GM21723 (cell line): Measurements from ENCODE around the gene MMP25.

Source experiments
- ATAC-seq: cut with Tn5 transposase; IDR thresholded peaks from one replicate; pipeline ENCODE4 v1.9.1; 2021; ENCODE audit warnings: mild to moderate bottlenecking, moderate library complexity; ENCODE audit not compliant: unreplicated experiment

Gene MMP25

DNA sequence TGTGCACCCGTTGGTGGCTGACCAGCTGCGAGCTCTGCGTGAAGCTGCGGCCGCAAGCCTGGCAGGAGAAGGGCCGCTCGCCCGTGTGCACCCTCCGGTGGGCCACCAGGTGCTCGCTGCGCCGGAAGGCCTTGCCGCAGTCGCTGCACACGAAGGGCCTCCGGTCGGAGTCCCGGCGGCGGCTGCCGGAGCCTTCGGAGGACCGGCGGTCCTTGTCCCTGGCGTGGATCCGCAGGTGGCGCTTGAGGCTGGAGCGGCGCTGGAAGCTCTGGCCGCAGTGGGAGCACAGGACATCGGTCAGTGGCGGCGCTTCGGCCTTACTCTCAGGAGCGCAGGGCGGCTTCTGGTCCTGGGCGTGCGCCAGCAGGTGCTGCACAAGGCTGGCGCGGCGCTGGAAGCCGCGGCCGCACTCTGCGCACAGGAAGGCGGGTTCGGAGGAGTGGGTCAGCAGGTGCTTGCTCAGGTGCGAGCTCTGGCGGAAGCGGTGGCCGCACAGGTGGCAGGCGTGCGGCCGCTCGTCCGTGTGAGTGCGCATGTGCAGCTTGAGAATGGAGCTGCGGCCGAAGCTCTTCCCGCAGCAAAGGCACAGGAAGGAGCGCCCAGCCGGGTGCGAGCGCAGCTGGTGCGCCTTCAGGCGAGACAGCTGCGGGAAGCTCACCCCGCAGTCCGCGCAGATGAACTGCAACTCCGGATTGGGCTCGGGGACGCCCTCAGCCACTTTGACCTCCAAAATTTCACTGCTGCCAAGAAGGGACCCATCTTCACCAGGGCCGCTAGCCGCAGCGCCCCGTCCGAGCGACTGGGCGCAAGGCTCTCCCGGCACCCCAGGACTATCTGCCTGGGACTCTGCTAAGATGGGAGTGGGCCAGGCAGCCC is 43.6 kb downstream of the MMP25 start:
- no peak for ATAC-seq

DNA sequence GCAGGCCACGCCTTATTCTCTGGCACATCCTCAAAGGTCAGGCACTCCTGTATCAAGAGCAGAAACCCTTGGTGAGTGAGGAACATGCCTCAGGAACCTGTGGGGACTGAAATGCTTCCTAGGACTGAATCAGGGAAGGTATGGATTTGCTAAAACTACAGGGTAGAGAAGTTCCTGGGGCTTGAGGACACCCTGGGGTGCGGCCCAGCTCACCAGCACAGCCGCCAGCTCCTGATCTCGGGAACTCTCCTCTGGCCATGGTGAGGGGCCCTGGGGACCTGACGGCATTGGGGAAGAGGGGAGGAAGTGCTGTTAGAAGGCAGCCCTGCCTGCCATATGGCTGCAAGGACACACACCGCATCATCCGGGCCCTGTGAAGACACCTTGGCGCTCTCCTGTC is 45.2 kb downstream of the MMP25 start:
- no peak for ATAC-seq

DNA sequence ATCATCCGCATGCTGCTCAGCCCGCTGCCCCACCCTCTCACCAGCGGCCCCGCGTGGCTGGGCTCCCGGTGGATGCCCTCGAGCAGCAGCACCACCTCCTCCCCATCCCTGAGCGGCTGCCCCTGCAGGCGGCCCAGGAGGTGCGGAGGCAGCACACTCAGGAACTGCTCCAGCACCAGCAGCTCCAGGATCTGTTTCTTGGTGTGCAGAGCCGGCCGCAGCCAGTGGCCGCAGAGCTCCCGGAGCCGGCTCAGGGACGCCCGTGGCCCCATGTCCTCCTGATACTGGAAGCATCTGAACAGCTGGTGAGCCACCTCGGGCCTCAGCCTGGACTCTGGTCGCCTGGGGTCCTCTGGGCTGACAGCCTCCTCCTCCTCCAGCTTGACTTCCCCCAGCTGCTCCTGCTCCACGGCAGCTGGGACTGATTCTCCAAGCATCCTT is 46.2 kb downstream of the MMP25 start:
- ATAC-seq = no peak

DNA sequence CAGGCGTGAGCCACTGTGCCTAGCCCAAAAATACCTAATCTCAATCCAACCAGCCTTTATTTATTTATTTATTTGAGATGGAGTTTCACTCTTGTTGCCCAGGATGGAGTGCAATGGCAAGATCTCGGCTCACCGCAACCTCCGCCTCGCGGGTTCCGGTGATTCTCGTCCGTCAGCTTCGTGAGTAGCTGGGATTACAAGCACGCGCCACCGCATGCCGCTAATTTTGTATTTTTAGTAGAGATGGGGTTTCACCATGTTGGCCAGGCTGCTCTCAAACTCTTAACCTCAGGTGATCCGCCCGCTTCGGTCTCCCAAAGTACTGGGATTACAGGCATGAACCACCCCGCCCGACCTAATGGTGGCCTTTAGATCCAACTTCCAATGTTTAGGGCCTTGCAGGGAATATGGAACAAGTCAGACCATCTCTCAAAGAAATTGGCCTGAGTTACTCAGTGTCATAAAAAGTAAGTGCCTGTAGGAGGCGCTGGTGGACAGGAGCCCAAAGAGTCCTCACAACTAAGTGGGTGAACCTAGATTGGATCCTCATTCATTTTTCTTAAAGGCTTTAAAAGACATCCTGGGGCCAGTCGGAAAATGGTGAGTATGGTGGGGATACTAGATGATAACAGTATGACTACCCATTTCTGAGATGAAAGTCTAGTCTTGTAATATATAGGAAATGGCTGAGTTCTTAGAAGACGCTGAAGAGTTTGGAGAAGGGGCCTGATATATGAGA is 48.1 kb downstream of the MMP25 start:
- no peak for ATAC-seq

DNA sequence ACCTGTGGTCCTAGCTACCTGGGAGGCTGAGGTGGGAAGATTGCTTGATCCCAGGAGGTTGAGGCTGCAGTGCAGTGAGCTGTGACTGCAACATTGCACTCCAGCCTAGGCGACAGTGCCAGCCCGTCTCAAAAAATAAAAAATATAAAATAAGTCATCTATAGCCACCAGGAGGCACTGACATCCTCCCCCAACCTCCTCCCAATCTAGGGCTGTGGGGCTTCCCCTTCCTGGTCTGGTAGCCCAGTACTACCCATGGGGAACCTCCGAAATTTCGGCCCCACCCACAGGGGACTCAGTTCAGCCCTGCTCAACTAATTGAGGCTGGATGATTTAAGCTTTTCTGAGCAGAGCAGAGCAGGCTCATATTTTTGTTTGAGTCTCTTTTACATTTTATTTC is 49.5 kb downstream of the MMP25 start:
- peak; percentile 60 for ATAC-seq

DNA sequence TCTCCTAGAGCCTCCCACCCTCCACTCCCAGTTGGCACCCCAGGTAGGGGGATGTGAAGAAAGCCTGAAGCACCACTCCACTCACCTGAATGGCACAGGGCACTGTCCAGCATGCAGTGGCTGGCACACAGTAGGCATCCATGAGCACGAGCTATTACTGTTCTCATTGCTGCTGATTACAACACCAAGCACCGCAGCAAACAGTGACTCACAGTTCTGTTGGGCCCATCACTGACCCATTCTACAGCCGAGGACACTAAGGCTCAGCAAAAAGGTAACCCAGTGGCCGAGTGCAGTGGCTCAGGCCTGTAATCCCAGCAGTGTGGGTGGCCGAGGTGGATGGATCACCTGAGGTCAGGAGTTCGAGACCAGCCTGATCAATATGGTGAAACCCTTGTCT is 50.0 kb downstream of the MMP25 start:
- ATAC-seq = no peak

DNA sequence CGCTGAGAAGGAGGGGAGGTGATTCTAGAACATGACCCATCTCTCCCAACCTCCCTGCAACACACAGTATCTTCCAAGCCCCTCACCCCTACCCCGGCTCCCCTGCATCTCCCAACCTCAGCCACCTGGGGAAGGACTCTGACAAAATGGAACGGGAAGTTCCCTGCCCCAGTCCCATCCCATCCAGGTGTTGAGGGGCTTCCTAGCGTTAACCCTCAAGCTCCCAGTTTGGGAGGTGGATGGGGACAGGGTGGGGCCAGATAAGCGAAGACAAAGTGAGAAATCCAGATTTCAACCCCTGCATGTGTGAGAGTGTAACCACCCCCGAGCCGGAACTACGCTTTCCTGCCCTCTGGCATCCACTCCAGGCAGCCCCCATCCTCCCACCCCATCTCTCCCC is 50.9 kb downstream of the MMP25 start:
- ATAC-seq = no peak

DNA sequence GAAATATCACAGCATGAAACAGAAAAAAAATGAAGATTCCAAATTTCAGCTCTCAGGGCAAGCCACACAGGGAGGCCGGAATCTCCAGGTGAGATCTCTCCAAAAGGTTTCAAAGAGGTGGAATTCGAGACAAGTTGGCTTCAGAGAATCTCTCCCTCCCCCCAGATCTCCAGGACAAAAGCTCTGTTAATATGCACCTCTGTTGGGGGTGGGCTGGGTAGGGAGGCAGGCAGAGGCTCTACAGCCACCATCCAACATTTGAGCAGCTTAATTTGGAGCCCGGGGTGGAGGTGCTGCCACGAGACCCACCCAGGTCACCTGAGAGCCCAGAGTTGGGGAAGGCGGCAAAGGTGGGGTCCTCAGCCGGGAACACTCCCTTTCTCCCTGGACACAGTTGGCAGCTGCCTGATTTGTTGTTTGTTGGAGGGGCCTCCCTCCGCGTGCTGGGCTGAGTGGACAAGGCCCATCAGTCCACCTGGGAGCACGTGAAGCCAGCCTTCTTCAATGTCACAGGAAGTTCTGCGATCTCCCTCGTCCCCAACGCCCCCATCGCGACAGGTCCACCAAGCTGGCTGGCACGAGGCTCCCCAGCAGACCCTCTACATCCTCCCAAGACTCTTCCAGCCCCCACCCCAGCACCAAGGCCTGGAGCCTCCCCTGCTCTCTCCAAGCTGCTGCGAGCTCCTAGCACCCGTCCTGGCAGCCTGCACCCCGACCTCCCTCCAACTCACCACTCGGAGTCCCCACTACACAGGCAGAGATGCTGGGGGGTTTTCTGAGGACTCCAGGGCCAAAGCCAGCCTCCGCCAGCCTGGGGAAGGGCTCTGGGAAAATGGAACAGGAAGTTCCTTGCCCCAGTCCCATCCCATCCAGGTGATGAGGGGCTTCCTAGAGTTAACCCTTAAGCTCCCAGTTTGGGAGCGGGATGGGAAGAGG is 52.4 kb downstream of the MMP25 start, which contains the start of gene ZSCAN10:
ZSCAN10 (minus strand) TSS at position 836 of the 936 bp plus-strand sequence. CDS start 6,357 bp downstream, outside the sequence.
- ATAC-seq = no peak

DNA sequence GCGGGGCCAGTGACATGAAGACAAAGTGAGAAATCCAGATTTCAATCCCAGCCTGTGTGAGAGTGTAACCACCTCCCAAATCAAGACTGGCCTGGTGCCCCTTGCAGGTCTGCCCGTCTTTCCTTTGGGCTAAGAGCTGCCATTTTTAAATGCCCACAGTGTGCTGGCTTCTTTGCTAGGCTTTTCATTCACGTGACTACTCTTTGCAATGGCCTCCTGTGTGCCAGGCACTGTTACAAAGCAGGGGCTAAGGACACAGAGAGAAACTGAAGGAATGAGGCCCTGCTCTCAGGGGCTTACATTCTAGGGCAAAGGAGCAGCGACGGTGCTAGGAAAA is 53.0 kb downstream of the MMP25 start:
- ATAC-seq = no peak

DNA sequence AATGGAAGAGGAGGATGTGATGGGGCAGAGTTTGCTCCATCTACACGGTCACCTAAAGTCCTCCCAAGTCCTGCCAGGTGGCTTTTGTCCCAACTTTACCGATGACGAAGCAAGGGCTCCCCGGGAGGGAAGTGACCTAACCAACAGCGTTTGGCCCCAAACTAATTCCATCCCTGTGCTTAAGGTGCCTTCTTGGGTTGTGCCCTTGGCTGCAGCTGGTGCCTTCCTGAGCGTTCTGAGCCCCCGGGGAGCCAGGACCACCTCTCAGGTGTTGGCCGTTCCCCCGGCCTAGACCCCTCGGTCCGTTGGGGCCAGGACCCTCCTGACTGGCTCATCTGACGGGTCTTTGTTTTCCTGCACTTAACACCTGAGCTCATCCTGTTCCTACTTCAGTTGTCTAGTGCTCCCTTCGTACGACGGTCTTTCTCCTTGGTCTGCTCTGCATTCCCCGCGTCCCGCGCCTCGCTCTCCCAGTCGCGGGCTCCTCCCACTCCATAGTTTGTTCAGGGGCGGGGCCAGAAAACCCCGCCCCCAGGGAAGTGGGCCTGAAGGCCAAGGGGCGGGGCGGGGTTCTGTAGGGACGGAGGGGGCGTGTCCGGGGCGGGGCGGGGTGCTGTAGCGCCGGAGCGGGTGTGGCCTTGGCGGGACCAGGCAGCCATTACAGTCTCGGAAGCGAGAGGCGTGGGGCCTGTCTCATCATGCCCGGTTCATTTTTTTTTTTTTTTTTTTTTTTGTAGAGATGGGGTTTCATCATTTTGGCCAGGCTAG is 53.6 kb downstream of the MMP25 start:
- ATAC-seq = peak; percentile 67

DNA sequence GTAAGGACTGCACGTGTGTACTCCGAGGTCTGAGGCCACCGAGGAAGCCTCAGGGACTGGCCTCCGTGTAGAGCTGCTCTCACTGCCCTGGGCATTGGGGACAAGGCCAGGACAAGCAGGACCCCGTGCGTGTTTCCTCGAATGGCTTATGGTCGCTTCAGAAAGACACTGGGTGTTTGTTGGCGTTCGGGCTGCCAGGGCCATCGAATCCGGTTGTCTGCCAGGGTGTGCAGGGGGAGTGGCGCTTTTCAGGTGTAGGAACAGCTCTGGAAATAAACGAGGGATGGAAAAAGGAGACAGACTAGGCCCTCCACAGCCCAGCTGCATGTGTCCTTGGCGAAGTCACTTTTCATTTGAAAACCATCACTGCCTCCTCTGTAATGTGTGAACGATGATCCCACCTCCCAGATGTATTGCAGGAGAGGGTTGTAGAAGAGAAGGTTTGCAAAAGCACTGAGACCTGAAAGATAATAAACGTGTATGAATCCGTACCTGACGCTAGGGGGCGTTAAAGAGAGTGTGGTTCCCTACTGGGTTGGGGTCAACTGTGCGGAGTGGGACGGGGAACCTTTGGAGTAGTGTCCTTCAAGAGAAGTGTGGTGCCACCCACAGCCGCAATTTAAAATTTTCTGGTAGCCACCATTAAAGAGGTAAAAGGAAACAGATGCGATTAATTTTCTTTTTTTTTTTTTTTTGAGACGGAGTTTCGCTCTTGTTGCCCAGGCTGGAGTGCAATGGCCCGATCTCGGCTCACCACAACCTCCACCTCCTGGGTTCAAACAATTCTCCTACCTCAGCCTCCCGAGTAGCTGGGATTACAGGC is 54.9 kb downstream of the MMP25 start:
- ATAC-seq = no peak

DNA sequence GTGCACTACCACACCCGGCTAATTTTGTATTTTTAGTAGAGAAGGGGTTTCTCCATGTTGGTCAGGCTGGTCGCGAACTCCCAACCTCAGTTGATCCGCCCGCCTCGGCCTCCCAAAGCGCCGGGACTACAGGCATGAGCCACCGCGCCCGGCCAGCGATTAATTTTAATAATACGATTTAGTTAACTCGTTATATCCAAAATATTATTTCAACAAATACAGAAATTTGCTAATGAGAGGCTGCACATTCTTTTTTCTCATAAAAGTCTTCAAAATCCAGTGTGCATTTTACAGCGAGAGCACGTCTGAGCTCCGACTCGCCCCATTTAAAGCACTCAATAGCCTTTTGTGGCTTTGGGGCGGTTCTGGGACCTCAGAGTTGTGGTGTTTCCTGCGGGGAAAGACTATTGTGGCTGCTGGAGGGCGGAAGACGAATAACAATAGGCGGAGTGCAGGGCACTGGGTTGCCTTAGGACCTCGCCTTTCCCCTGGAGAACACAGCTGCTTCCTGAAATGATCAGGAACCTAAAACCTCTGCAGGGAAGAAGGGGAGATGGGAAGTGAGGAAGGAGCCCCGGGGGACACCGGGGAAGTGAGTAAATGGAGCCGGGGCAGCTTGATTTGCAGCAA is 55.6 kb downstream of the MMP25 start:
- no peak for ATAC-seq

DNA sequence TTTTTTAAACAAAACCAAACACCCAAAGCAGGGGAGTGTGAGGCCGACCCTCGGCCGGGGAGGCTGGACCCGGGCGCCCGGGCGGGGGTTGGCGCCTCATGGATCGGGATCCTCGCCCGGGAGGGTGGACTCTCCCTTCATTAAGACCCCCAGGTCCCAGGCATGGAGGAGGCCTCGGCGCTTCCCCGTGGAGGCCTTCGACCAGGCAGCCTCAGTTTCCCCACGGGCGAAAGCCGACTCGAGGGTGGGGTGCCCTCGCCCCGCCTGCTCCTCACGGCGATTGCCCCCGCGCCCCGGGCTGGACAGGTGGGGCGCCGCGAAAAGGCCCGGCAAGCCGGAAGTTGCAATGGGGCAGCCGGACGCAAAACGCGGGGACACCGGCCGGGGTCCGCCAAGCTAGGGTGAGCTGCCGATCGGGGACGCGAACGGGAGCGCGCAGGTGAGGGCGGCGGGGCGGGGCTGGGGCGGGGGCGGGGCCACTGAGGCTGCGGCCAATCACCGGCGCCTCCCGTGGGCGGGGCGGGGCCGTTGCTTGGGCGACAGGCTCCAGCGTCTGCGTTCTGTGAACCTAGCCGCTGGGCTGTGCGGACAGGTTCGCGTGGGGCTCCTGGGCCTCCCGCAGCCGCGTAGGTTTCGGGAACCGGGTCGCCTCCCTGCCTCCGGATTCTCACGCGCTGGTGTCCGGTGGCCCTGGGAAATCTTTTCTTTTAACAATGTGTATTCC is 60.0 kb downstream of the MMP25 start:
- peak; percentile 82 for ATAC-seq
